Tibial nerve (tissue), 4 donors: ENCODE results near the gene ATOH8. TPM values are rescaled to one million over a fixed set of nuclear protein-coding genes. Genes with fewer than 3 reads are reported as not detected.
A peak's percentile ranks its signal among the peaks of the same experiment; 100 is the strongest.

Source experiments
- DNase-seq, 2 donors: peaks; one replicate each; pipeline ENCODE4 v3.0.0-alpha.2; 2019; ENCODE audit warnings: low spot score in 2 of 2
- H3K27ac ChIP-seq, 4 donors: fragments of 200-600 bp; sonication (generic) in 3 of 4; one replicate each; pipeline ENCODE4 v1.5.1; 2017 to 2019; ENCODE audit warnings: mild to moderate bottlenecking in 1 of 4
- H3K27me3 ChIP-seq, 2 donors: fragments of 200-600 bp; sonication (generic) in 1 of 2; one replicate each; pipeline versions ENCODE4 v1.5.1 to v1.6.0; 2017 to 2019
- H3K36me3 ChIP-seq, 3 donors: fragments of 200-600 bp; sonication (generic); one replicate each; pipeline ENCODE4 v1.5.1; 2018 to 2019
- H3K4me1 ChIP-seq, 4 donors: fragments of 200-600 bp; sonication (generic) in 3 of 4; one replicate each; pipeline ENCODE4 v1.5.1; 2017 to 2019
- H3K4me3 ChIP-seq, 4 donors: fragments of 200-600 bp; sonication (generic) in 3 of 4; one replicate each; pipeline ENCODE4 v1.5.1; 2017 to 2019; ENCODE audit warnings: mild to moderate bottlenecking in 1 of 4, moderate library complexity in 1 of 4
- H3K9me3 ChIP-seq, 4 donors: fragments of 200-600 bp; sonication (generic) in 3 of 4; one replicate each; pipeline ENCODE4 v1.5.1; 2017 to 2019
- EP300 ChIP-seq, 2 donors: sonication (generic); formaldehyde crosslinking; IDR thresholded peaks; one replicate each; pipeline ENCODE4 v1.6.1; 2017; ENCODE audit warnings: antibody characterized with exemption in 2 of 2, mild to moderate bottlenecking in 1 of 2
- POLR2A ChIP-seq, 2 donors: fragments of 450-650 bp; IDR thresholded peaks; one replicate each; pipeline ENCODE4 v1.6.1; 2017; ENCODE audit warnings: antibody characterized with exemption in 2 of 2, mild to moderate bottlenecking in 2 of 2, moderate library complexity in 2 of 2
- WGBS, 2 donors: methylation state at CpG; one replicate each; pipeline ENCODE4 v1.1.5; 2018; 5-methylcytosine and 5-hydroxymethylcytosine counted together
- total RNA-seq, 4 donors: library from RNA; depleted of rRNA; stranded (reverse); fragments of >200 nt; gene quantifications; one replicate each; pipeline ENCODE4 v1.1.0, GENCODE V29; 2016
- TF ChIP-seq, protein P1 (sequence below), 5 experiments: fragments of 200-600 bp in 3 of 5; fragments of 450-650 bp in 2 of 5; sonication (generic) in 3 of 5; IDR thresholded peaks; one replicate each; pipeline ENCODE4 v1.5.1; 2016 to 2019; ENCODE audit warnings: antibody characterized with exemption in 5 of 5, mild to moderate bottlenecking in 3 of 5, moderate library complexity in 2 of 5

Gene ATOH8
- total RNA-seq, 4 donors from 2014 or later = 98.0 to 170 (median 119) TPM

DNA sequence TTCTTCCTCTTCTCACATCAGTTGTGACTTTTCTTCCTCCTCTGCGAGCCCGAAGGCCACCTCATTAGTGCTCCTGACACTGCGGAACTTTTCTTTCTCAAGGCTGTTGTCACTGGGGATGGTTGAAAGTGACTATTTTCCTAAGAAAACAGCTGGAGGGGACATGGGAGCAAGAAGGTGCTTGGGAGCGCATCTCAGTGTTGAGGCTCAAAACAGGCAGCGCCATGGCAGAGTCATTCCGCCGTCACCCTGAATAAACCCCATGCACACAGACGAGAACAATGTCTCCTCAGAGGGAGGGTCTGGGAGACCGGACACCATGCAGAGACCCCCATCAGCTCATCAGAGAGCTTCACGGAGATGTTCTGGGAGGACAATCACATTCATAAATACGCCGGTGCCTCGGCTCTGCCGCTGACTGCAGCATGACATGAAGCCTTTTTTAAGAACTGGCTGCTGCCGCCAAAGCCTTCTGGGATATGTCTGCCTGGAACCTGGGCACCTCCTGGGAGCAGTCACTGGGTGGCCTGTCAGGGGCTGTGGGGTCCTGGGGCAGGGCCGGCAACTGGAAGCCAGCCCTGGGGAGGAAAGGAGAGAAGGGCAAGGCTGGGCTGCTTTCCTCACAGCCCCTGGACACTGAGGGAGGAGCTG, 19.2 kb downstream of the ATOH8 start:
- no peak for DNase-seq
- Histone ChIP-seq H3K4me3 (peak overlapping the region in 1 of 4 donors; percentile 36), H3K9me3 (no peaks in the 10 kb centered on the region), H3K36me3 (peaks cover 0 to 34% (median 0%) of the 10 kb centered on the region in 3 donors), H3K27me3 (no peaks in the 10 kb centered on the region), H3K4me1 (peaks cover 12 to 97% (median 83%) of the 10 kb centered on the region in 4 donors), H3K27ac (peak overlapping the region; percentile 73 to 94 (median 85))
- TF ChIP-seq EP300 (IDR thresholded peaks at IDR 0.05) (no peak), POLR2A (IDR thresholded peaks at IDR 0.05) (no peak)
- TF ChIP-seq, protein P1, sequence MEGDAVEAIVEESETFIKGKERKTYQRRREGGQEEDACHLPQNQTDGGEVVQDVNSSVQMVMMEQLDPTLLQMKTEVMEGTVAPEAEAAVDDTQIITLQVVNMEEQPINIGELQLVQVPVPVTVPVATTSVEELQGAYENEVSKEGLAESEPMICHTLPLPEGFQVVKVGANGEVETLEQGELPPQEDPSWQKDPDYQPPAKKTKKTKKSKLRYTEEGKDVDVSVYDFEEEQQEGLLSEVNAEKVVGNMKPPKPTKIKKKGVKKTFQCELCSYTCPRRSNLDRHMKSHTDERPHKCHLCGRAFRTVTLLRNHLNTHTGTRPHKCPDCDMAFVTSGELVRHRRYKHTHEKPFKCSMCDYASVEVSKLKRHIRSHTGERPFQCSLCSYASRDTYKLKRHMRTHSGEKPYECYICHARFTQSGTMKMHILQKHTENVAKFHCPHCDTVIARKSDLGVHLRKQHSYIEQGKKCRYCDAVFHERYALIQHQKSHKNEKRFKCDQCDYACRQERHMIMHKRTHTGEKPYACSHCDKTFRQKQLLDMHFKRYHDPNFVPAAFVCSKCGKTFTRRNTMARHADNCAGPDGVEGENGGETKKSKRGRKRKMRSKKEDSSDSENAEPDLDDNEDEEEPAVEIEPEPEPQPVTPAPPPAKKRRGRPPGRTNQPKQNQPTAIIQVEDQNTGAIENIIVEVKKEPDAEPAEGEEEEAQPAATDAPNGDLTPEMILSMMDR (IDR thresholded peaks at IDR 0.05) = no peak
- WGBS, 2 donors = 11 to 15% methylated on average over 14 to 16 of the region's 16 CpGs

- TF ChIP-seq EP300 (IDR thresholded peaks at IDR 0.05) (no peak), POLR2A (IDR thresholded peaks at IDR 0.05) (no peak)
- TF ChIP-seq, protein P1 (IDR thresholded peaks at IDR 0.05) = no peak
- H3K4me1 ChIP-seq = peaks cover 12 to 97% (median 84%) of the 10 kb centered on the region in 4 donors
These were observed 19.9 kb downstream of the ATOH8 start for GRCh38 chr2:85773692-85774091.

DNA sequence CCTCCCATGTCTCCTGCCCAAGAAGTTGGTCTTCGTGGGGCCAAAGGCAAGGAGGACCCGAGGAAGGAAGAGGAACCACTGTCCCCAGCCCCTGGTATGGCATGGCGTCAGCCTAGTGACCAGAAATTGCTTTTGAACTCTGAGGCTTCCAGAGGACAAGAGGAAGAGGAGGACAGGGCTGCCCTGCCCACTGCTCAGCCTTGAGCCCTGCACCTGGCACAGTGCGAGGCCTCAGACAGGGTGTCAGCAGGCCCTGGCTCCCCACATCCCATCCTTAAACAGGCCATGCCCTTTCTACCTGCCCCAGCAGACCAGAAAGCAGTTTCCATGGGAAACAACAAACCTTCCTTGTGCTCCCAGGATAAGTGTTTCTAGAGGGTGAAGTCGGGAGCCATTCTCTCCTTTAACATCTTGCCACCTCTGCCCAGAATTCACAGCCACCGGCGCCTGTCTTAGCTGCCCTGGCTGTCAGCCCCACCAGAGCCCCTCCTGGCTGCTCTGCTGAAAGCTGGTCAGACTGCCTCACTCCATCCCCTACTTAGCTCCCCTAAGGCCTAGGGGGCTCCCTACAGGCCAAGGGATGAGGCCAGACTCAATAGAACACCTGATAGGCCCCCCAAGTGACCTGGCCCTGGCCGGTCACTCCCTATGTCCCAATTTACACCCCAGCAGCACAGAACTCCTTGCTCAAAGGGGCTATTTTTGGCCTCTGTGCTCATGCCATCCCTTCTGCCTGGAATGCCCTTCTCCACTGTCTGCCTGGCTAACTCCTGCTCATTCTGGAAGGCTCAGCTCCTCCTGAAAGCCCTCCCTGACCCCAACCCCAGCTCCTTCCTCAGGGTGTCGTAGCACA, 20.6 kb downstream of the ATOH8 start:
- H3K27me3 ChIP-seq = no peaks in the 10 kb centered on the region
- peaks cover 0 to 35% (median 0%) of the 10 kb centered on the region in 3 donors for H3K36me3 ChIP-seq
- TF ChIP-seq, protein P1 (IDR thresholded peaks at IDR 0.05) = no peak
- TF ChIP-seq EP300 (IDR thresholded peaks at IDR 0.05) = no peak
- TF ChIP-seq POLR2A (IDR thresholded peaks at IDR 0.05) = no peak
- H3K4me3 ChIP-seq = no peak overlapping the region
- WGBS, 2 donors = 82 to 91% methylated on average over 8 to 9 of the region's 9 CpGs
- no peaks in the 10 kb centered on the region for H3K9me3 ChIP-seq
- H3K4me1 ChIP-seq = peaks cover 15 to 97% (median 84%) of the 10 kb centered on the region in 4 donors
- peak overlapping the region; percentile 73 to 94 (median 85) for H3K27ac ChIP-seq
- DNase-seq = no peak

More at GRCh38 chr2:85773692-85774091, 19.9 kb downstream of the ATOH8 start:
- Histone ChIP-seq H3K9me3 (no peaks in the 10 kb centered on the region), H3K27ac (peak overlapping the region; percentile 73 to 94 (median 85)), H3K27me3 (no peaks in the 10 kb centered on the region), H3K4me3 (peak overlapping the region in 1 of 4 donors; percentile 36), H3K36me3 (peaks cover 0 to 33% (median 0%) of the 10 kb centered on the region in 3 donors)
- 62 to 73% methylated on average over 6 of the region's 6 CpGs for WGBS, 2 donors
- DNase-seq = no peak

DNA sequence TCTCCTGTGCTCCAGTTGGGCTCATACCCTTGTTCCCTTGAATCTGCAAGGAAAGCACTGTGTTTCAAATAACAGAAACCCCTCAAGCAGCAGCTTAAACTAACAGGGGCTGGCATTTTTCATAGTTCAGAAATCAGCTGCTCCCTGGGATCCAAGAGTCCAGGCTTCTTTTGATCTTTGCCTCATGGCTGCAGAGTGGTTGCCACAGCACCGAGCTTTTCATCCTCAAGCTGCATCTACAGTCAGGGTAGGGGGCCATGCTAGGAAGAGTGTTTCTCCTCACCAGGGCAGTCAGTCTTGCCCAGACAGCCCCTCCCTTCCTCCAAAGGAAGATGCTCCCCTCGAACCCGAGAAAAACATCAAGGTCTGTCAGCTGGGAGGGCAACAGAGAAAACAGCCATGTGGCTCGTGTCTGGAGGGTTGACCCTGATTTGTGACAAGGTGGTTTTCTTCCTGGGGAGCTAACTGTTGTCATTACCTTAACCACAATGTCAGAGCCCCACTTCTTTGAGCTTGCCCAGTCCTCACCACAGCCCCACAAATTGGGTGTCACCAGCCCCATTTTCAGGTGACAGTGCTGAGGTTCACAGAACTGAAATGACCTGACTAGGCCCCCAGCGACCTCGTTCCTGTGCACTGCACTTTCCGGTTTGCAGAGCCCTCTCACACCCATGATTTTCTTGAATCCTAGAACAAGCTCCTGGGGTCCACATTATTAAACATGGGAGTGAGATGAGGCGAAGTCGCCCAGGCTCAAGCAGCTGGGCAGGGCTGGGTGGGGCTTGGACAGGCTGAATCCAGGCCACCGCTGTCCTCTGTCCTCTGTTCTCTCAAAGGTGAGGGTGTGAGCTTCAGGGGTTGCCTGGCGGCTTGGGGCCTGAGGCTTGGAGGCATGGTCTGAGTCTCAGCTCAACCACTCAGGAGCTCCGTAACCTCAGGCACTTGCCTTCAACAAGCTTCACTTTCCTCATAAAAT, 21.9 kb downstream of the ATOH8 start:
- Histone ChIP-seq H3K27ac (peak overlapping the region in 3 of 4 donors; percentile 15 to 94 (median 93)), H3K36me3 (peaks cover 0 to 41% (median 0%) of the 10 kb centered on the region in 3 donors)

More for the DNA sequence above, 21.9 kb downstream of the ATOH8 start:
- no peak for DNase-seq
- TF ChIP-seq, protein P1 (IDR thresholded peaks at IDR 0.05) = no peak
- TF ChIP-seq EP300 (IDR thresholded peaks at IDR 0.05) (no peak), POLR2A (IDR thresholded peaks at IDR 0.05) (no peak)
- Histone ChIP-seq H3K4me1 (peaks cover 19 to 97% (median 83%) of the 10 kb centered on the region in 4 donors), H3K9me3 (no peaks in the 10 kb centered on the region), H3K27me3 (no peaks in the 10 kb centered on the region), H3K4me3 (no peak overlapping the region)
- 93 to 98% methylated on average over 12 of the region's 12 CpGs for WGBS, 2 donors
